ENCODE measurements around the gene SLC35B2. TPM values are rescaled to one million over a fixed set of nuclear protein-coding genes. Genes with fewer than 3 reads are reported as not detected.

The SLC35B2 gene
- total and polyA plus RNA-seq, 11 donors: 10.2 to 36.7 (median 26.4) TPM

DNA sequence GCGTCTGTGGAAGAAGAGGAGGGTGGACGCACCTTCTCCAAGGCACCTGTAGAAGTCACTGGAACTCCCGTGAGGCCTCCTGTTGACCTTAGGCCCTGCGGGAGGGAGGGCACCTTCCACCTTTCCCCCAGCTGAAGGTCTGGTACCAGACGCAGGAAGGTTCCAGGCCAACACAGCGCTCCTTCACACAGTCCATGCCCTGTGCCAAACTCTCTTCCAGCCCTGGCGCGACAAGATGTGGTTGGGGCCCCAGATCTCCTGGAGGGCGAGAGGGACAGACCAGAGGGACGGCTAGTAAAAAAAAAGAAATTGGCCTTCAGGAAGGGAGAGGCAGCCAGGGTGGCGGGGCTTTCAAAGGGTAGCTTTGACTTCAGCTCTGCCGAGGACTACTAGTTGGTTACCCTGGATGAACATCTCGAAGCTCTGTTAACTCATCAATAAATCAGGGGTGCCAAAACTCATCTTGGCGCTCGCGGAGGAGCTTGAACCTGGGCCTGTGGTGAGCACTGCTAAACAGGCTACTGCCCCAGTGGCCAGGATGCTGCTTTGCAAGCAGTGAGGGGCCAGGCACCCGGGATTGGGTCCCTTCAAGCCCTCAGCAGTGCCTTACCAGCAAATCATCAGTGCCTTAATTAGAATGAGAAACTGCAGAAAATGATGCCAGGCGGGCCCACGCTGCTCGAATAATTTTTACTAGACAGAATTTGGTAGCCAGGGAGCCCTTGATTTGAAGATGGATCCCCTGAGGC lies 40.9 kb upstream of the SLC35B2 start:
- intact Hi-C loops (cut with DNase I): no loop called here
- Histone ChIP-seq H3K4me3 (peak overlapping the region in 4 of 12 donors; percentile 55 to 63 (median 58)), H3K36me3 (peaks cover 0 to 33% (median 27%) of the 10 kb centered on the region in 9 donors), H3K27ac (no peak overlapping the region), H3K4me1 (peaks cover 0 to 18% (median 13%) of the 10 kb centered on the region in 12 donors), H3K27me3 (peaks cover 11 to 47% (median 35%) of the 10 kb centered on the region in 9 donors), H3K9me3 (no peaks in the 10 kb centered on the region)
- TF ChIP-seq, protein P1, sequence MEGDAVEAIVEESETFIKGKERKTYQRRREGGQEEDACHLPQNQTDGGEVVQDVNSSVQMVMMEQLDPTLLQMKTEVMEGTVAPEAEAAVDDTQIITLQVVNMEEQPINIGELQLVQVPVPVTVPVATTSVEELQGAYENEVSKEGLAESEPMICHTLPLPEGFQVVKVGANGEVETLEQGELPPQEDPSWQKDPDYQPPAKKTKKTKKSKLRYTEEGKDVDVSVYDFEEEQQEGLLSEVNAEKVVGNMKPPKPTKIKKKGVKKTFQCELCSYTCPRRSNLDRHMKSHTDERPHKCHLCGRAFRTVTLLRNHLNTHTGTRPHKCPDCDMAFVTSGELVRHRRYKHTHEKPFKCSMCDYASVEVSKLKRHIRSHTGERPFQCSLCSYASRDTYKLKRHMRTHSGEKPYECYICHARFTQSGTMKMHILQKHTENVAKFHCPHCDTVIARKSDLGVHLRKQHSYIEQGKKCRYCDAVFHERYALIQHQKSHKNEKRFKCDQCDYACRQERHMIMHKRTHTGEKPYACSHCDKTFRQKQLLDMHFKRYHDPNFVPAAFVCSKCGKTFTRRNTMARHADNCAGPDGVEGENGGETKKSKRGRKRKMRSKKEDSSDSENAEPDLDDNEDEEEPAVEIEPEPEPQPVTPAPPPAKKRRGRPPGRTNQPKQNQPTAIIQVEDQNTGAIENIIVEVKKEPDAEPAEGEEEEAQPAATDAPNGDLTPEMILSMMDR (IDR thresholded peaks at IDR 0.05): no peak
- TF ChIP-seq POLR2A (IDR thresholded peaks at IDR 0.05): no peak
- DNase-seq (no peak), ATAC-seq (peak in 3 of 4 donors; percentile 10 to 28 (median 14))
- 39 to 51% (median 41%) methylated on average over 13 to 20 of the region's 20 CpGs for WGBS, 4 donors

DNA sequence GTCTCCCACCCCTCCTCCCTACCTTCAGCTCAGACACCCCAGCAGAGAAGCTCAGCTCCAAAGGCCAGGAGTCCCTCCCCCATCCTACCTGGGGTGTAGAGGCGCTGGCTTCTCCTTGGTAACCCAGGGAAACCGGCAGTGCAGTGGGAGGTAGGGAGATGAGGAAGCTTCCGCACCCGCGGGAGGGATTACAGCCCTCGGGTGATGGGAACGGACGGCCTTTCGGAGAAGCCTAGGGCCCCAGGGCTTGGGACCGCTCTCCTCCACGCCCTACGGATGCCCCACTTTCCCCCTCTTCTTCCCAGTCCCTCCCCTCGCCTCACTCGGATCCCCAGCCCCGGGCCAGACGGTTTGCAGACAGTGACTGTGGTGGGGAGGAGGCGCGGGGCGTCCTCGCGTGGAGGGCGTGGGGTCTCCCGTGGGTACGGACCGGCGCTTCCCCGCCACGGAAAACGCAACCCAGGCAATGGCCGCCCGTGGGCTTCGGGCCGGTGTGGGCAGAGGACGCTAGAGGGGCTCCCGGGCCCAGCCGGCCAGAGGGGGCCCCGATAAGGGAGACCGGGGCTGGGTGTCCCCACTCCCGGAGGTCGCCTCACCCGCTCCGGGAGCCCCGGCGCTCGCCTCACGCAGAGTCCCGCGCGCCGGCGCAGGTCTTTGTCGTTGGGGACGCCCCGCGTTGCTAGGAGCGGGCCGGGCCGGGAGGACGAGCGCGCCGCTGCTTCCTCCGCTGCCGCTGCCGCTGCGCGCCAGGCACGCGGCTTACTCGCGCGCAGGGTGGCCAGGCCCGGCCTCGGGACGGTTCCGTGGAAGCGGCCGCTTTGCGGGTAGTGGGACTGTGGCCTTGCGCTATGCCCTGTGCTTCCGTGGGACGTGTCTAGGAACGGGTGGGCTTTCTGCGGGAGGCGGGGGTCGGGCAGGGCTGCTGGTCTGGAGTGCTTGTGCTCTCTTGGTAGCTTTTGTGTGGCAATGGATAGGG lies 40.0 kb upstream of the SLC35B2 start:
- peak overlapping the region; percentile 11 to 64 (median 54) for H3K4me3 ChIP-seq
- intact Hi-C loops (cut with DNase I): no loop called here
- peaks cover 0 to 24% (median 18%) of the 10 kb centered on the region in 9 donors for H3K36me3 ChIP-seq
- peak in 3 of 4 donors; percentile 56 to 75 (median 73) for ATAC-seq
- H3K27ac ChIP-seq: no peak overlapping the region
- TF ChIP-seq, protein P1 (IDR thresholded peaks at IDR 0.05): no peak
- TF ChIP-seq POLR2A (IDR thresholded peaks at IDR 0.05): no peak
- DNase-seq: peak in 3 of 5 donors; percentile 30 to 60 (median 37)
- peaks cover 13 to 56% (median 44%) of the 10 kb centered on the region in 9 donors for H3K27me3 ChIP-seq
- WGBS, 4 donors: 0 to 1% (median 1%) methylated on average over 56 to 86 of the region's 86 CpGs
- peaks cover 0 to 18% (median 13%) of the 10 kb centered on the region in 12 donors for H3K4me1 ChIP-seq
- no peaks in the 10 kb centered on the region for H3K9me3 ChIP-seq

DNA sequence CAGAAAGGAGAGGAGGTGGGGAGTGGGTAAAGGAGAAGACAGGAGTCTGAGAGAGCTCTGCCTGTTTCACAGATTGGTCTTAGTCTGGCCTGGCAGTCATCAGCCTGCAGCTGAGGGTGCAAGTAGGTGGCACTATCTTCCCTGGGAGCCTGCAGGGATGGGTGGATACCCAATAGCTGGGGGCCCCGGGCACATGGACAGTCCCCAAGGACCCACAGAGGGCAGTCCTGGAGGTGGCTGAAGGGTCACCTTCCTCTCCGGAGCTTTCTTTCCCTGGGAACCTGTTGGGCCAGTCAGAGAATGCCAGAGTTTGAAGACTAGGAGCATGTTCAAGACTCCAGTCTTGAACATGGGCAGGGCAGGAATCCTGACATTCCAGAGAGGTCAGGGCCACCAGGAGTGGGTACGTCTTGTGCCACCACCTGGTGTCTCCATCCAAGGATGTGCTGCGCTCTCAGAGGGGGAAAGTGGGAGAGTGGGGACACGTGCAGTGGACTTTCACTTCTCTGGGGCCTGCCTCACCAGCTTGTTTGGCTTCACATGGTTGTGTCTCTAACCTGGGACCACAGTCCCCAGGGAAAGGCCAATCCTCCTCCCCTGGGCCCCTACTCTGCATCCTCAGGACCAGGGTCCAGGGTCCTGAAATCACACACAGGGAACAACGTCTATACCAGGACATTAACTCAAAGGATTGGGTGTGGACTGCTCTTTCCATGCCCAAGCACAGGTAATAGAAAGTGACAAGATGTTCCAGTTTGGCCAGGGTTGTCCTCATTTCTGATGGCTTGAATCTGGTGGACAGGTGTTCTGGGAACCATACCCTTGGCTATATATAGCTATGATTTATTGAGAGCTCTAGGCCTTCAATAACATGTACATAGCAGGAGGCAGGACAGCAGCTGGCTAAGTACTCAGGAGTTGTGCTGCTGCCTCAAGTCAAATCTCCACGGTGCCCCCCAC lies 37.8 kb upstream of the SLC35B2 start:
- intact Hi-C loops (cut with DNase I): no loop called here
- peaks cover 22 to 78% (median 60%) of the 10 kb centered on the region in 9 donors for H3K27me3 ChIP-seq

More for the DNA sequence above, 37.8 kb upstream of the SLC35B2 start:
- Histone ChIP-seq H3K4me3 (no peak overlapping the region), H3K36me3 (peaks cover 0 to 2% (median 0%) of the 10 kb centered on the region in 9 donors), H3K9me3 (no peaks in the 10 kb centered on the region), H3K27ac (no peak overlapping the region), H3K4me1 (peaks cover 0 to 18% (median 13%) of the 10 kb centered on the region in 12 donors)
- TF ChIP-seq, protein P1 (IDR thresholded peaks at IDR 0.05): no peak
- TF ChIP-seq POLR2A (IDR thresholded peaks at IDR 0.05): no peak
- 66 to 74% (median 70%) methylated on average over 7 of the region's 7 CpGs for WGBS, 4 donors
- DNase-seq (peak in 1 of 5 donors; percentile 18), ATAC-seq (no peak)
